GM12878 (cell line): ENCODE results near the gene SERTAD2. TPM values are rescaled to one million over a fixed set of nuclear protein-coding genes. Genes with fewer than 3 reads are reported as not detected.

ENCODE experiments used
- ATAC-seq: fragments of 200-7000 bp; cut with Tn5 transposase; 3 replicates; pipeline ENCODE4 v1.9.1; 2020; ENCODE audit warnings: mild to moderate bottlenecking, moderate library complexity
- BruUV-seq: library from RNA; stranded (reverse); fragments of 400-500 nt; replicated peaks from 2 replicates; lab custom pipeline; 2021; lab: Mats Ljungman, UMichigan
- CTCF ChIA-PET: fragments of 300-600 bp; sonication (Branson Sonifier 250); formaldehyde crosslinking; extraction: SDS; loops from one replicate; lab custom pipeline; 2021; ENCODE audit warnings: inconsistent platforms; lab: Yijun Ruan, JAX
- POLR2A ChIA-PET: fragments of 350-600 bp; formaldehyde crosslinking; extraction: SDS; loops from one replicate; lab custom pipeline; 2021; ENCODE audit warnings: inconsistent platforms; lab: Charles Lee
- RAD21 ChIA-PET: fragments of 300-600 bp; sonication (Branson Sonifier 250); formaldehyde crosslinking; loops from one replicate; lab custom pipeline; 2023; ENCODE audit warnings: antibody characterized with exemption; ENCODE audit not compliant: unreplicated experiment; lab: Charles Lee
- SMC1A ChIA-PET: fragments of 300-600 bp; sonication (Branson Sonifier 250); formaldehyde crosslinking; loops from one replicate; lab custom pipeline; 2023; ENCODE audit not compliant: unreplicated experiment, uncharacterized antibody; lab: Charles Lee
- DNase-seq: peaks from one replicate; pipeline ENCODE4 v3.0.0-alpha.2; 2011; ENCODE audit warnings: low read depth, low spot score
- FAIRE-seq: peaks from 3 replicates; lab custom pipeline; 2011; peaks lifted over from hg19 to GRCh38; lab: Jason Lieb, UNC
- H2AFZ ChIP-seq: 2 replicates; pipeline ENCODE4 v1.6.0; 2011; ENCODE audit warnings: low read depth, low read length, control low read depth; ENCODE audit not compliant: control insufficient read depth
- H3K27ac ChIP-seq: 2 replicates; pipeline ENCODE4 v1.5.1; 2011; ENCODE audit warnings: control low read depth; ENCODE audit not compliant: control insufficient read depth, insufficient read depth
- H3K27me3 ChIP-seq, 2 experiments: replicated peaks in 1 of 2; 2 replicates each; pipeline versions ENCODE4 v1.6.0 to v1.6.1; 2011; ENCODE audit warnings: low read length in 1 of 2; ENCODE audit not compliant: control insufficient read depth in 2 of 2, insufficient read depth in 2 of 2
- H3K36me3 ChIP-seq, 2 experiments: 2 replicates each; pipeline ENCODE4 v1.5.1; 2011; ENCODE audit warnings: low read length in 1 of 2; ENCODE audit not compliant: control insufficient read depth in 2 of 2, insufficient read depth in 2 of 2
- H3K4me1 ChIP-seq: 2 replicates; pipeline ENCODE4 v1.6.1; 2011; ENCODE audit warnings: mild to moderate bottlenecking, low read length, moderate library complexity, mixed read lengths; ENCODE audit not compliant: control insufficient read depth, insufficient read depth
- H3K4me2 ChIP-seq: 2 replicates; pipeline ENCODE4 v1.6.0; 2011; ENCODE audit warnings: control low read depth; ENCODE audit not compliant: control insufficient read depth, insufficient read depth
- H3K4me3 ChIP-seq: fragments of 200-600 bp; sonication (generic); 2 replicates; pipeline ENCODE4 v1.5.1; 2016
- H3K79me2 ChIP-seq: 2 replicates; pipeline ENCODE4 v1.6.0; 2011; ENCODE audit warnings: low read length; ENCODE audit not compliant: control insufficient read depth, insufficient read depth
- H3K9ac ChIP-seq: 2 replicates; pipeline ENCODE4 v1.8.0; 2011; ENCODE audit warnings: low read length, control low read depth, mixed read lengths; ENCODE audit not compliant: control insufficient read depth, insufficient read depth
- H3K9me3 ChIP-seq: replicated peaks from 3 replicates; pipeline ENCODE4 v1.5.1; 2011; ENCODE audit warnings: mild to moderate bottlenecking, low read length; ENCODE audit not compliant: control insufficient read depth, insufficient read depth
- H4K20me1 ChIP-seq: 2 replicates; pipeline ENCODE4 v1.6.0; 2011; ENCODE audit not compliant: control insufficient read depth, insufficient read depth
- BMI1 ChIP-seq: fragments of 450-650 bp; IDR thresholded peaks from 2 replicates; pipeline ENCODE4 v1.6.1; 2016; ENCODE audit warnings: mild to moderate bottlenecking, moderate library complexity, borderline replicate concordance
- CHD2 ChIP-seq: IDR thresholded peaks from 2 replicates; pipeline ENCODE4 v1.6.1; 2011; ENCODE audit warnings: low read depth, low read length, improper control_type of control experiment, borderline replicate concordance
- HCFC1 ChIP-seq: fragments of 150-350 bp; IDR thresholded peaks from 2 replicates; pipeline ENCODE4 v1.6.1; 2014; ENCODE audit warnings: low read length
- JUND ChIP-seq: IDR thresholded peaks from 2 replicates; pipeline ENCODE4 v1.6.1; 2012; ENCODE audit warnings: low read depth, mild to moderate bottlenecking, low read length, improper control_type of control experiment, moderate library complexity
- KLF5 ChIP-seq: fragments of 450-650 bp; IDR thresholded peaks from 2 replicates; pipeline ENCODE4 v1.6.1; 2014; ENCODE audit warnings: mild to moderate bottlenecking; ENCODE audit not compliant: partially characterized antibody
- PAX8 ChIP-seq: fragments of 450-650 bp; IDR thresholded peaks from 2 replicates; pipeline ENCODE4 v1.6.1; 2017; ENCODE audit warnings: mild to moderate bottlenecking, moderate library complexity
- RUNX3 ChIP-seq: IDR thresholded peaks from 2 replicates; pipeline ENCODE4 v1.6.1; 2012; ENCODE audit warnings: low read length, inconsistent platforms
- ZNF207 ChIP-seq: fragments of 450-650 bp; IDR thresholded peaks from 2 replicates; pipeline ENCODE4 v1.6.1; 2014; ENCODE audit warnings: antibody characterized with exemption, mild to moderate bottlenecking, borderline replicate concordance
- ZNF24 ChIP-seq: fragments of 450-650 bp; IDR thresholded peaks from 2 replicates; pipeline ENCODE4 v1.6.1; 2017; ENCODE audit warnings: antibody characterized with exemption, mild to moderate bottlenecking
- WGBS: methylation state at CpG from one replicate; pipeline ENCODE4 v1.1.6; 2016; ENCODE audit warnings: low lambda C conversion rate; ENCODE audit not compliant: insufficient replicate concordance, insufficient coverage; ENCODE audit errors: missing lambda C conversion rate; 5-methylcytosine and 5-hydroxymethylcytosine counted together
- in situ Hi-C: fragments of 300-500 bp; cut with MboI; formaldehyde crosslinking; loops from 9 replicates; pipeline ENCODE4 v1.14.3; 2018; ENCODE audit warnings: mixed read lengths
- intact Hi-C: fragments of 100-400 bp; cut with micrococcal nuclease; formaldehyde crosslinking; loops from one replicate; pipeline ENCODE4 v1.14.2; 2022; ENCODE audit not compliant: unreplicated experiment
- polyA plus RNA-seq, 11 experiments: library from polyadenylated mRNA; depleted of rRNA in 4 of 11; unstranded in 6 of 11; stranded (reverse) in 5 of 11; fragments of >200 nt; fragmentation: Nextera tagmentation in 4 of 11; fragmentation: Illumina TruSeq in 1 of 11; extraction: Ambion mirVana in 4 of 11; extraction: Trizol in 1 of 11; gene quantifications; 1 replicate in 1 of 11; 2 replicates in 10 of 11; pipeline versions ENCODE4 v1.2.1 to v1.2.3, GENCODE V29; 2011 to 2016; ENCODE audit warnings: inconsistent platforms in 2 of 11, missing spikeins in 2 of 11, low read depth in 1 of 11
- total RNA-seq, 4 experiments: library from RNA; depleted of rRNA in 3 of 4; stranded (reverse); fragments of >200 nt in 3 of 4; fragmentation: Illumina TruSeq in 1 of 4; extraction: Trizol in 1 of 4; gene quantifications; 2 replicates each; pipeline versions ENCODE4 v1.2.1 to v1.2.3, GENCODE V29; 2013 to 2021
- TF ChIP-seq, protein P1 (sequence below): fragments of 450-650 bp; IDR thresholded peaks from 2 replicates; pipeline ENCODE4 v1.6.1; 2017; ENCODE audit warnings: mild to moderate bottlenecking, moderate library complexity

SERTAD2 gene
- total and polyA plus RNA-seq, 10 of the 15 experiments (the other 5 are each of a cell fraction or from before 2014, with no cell fraction given) = 7.9 to 28.7 (median 20.1) TPM

DNA sequence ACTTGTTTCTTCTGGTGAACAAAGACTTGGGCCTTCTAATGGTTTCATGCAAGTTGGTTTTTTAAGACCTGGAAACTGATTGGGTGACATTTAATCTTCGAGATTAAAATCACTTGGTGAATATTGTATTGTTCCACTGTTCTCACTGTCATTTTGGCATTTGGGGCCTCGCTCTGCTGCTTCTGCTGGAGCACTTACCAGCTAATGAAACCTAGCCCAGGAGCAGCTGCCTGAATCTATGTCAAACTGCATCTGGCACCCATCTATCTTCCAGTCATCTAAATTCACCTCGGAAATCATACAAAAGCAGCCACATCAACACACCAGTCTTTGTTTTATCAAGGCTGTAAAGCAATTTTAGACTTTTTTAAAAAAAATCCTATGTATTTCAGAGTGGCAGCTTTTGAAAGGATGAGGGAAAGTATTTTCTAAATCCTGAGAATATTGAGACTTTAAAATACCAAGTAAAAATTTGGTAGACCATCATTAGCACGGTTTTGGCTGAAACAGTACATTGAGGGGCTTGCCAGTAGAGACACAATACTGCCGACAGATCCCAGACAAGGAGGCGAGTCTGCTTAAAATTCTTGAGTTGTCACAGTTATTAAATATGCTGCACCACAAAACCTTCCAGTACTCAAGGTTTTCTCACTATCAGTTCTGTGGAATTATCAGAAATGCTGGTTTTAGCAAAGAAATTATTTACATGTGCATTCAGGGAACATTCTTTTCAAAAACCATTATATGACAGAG is 26.1 kb upstream of the SERTAD2 start:
- Histone ChIP-seq H3K4me3 (no peak overlapping the region), H3K9me3 (no peaks in the 10 kb centered on the region), H3K9ac (no peak overlapping the region), H3K36me3 (0 out of 4 replicates have a peak, but pooled peaks cover 1 to 3% of the 10 kb centered on the region in 2 experiments), H3K4me1 (peaks cover 15% of the 10 kb centered on the region), H3K79me2 (no peaks in the 10 kb centered on the region; the same call in 1 of the 2 replicates), H3K27me3 (no peaks in the 10 kb centered on the region), H3K27ac (no peak overlapping the region), H4K20me1 (no peaks in the 10 kb centered on the region), H2AFZ (no peak overlapping the region), H3K4me2 (no peak overlapping the region)
- DNase-seq = no peak
- FAIRE-seq = no peak
- ChIA-PET RAD21 (interaction anchor here (1.0 to 2.4 kb wide), 7 partner anchors 16 to 354 kb away, joined by 3 to 11 read pairs (median 6); no protein-coding TSS in a partner anchor), CTCF (interaction anchor here (0.6 to 3.4 kb wide), 10 partner anchors 8 to 182 kb away, joined by 3 to 14 read pairs (median 3); partner anchors contain the start of gene SERTAD2), SMC1A (interaction anchor here (0.7 to 8.5 kb wide), 15 partner anchors 9 to 182 kb away, joined by 3 to 52 read pairs (median 4); partner anchors contain the start of gene SERTAD2), POLR2A (interaction anchor here (0.5 to 3.4 kb wide), 8 partner anchors 8 to 98 kb away, joined by 3 to 21 read pairs (median 4); partner anchors contain the start of gene SERTAD2)
- in situ Hi-C loops (no loop called here), intact Hi-C loops (no loop called here)
- WGBS = 95% methylated on average over 6 of the region's 6 CpGs
- BruUV-seq = no TSS peak
- TF ChIP-seq KLF5 (no peak), JUND (no peak), BMI1 (no peak), RUNX3 (no peak), ZNF207 (no peak), ZNF24 (no peak), HCFC1 (no peak), PAX8 (no peak), CHD2 (no peak)
- TF ChIP-seq, protein P1, sequence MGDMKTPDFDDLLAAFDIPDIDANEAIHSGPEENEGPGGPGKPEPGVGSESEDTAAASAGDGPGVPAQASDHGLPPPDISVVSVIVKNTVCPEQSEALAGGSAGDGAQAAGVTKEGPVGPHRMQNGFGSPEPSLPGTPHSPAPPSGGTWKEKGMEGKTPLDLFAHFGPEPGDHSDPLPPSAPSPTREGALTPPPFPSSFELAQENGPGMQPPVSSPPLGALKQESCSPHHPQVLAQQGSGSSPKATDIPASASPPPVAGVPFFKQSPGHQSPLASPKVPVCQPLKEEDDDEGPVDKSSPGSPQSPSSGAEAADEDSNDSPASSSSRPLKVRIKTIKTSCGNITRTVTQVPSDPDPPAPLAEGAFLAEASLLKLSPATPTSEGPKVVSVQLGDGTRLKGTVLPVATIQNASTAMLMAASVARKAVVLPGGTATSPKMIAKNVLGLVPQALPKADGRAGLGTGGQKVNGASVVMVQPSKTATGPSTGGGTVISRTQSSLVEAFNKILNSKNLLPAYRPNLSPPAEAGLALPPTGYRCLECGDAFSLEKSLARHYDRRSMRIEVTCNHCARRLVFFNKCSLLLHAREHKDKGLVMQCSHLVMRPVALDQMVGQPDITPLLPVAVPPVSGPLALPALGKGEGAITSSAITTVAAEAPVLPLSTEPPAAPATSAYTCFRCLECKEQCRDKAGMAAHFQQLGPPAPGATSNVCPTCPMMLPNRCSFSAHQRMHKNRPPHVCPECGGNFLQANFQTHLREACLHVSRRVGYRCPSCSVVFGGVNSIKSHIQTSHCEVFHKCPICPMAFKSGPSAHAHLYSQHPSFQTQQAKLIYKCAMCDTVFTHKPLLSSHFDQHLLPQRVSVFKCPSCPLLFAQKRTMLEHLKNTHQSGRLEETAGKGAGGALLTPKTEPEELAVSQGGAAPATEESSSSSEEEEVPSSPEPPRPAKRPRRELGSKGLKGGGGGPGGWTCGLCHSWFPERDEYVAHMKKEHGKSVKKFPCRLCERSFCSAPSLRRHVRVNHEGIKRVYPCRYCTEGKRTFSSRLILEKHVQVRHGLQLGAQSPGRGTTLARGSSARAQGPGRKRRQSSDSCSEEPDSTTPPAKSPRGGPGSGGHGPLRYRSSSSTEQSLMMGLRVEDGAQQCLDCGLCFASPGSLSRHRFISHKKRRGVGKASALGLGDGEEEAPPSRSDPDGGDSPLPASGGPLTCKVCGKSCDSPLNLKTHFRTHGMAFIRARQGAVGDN = no peak
- no peak for ATAC-seq
